Nephron progenitor cell (in vitro differentiated cells): ENCODE results near the gene BMP4.
A peak's percentile ranks its signal among the peaks of the same experiment; 100 is the strongest.

Experiments used
- DNase-seq: peaks from one replicate; pipeline ENCODE4 v3.0.0; 2021
- H3K27ac Mint-ChIP-seq: 2 replicates; pipeline ENCODE4 v1.8.0; 2021; ENCODE audit warnings: mild to moderate bottlenecking, moderate library complexity, mixed read lengths
- H3K27me3 Mint-ChIP-seq: 2 replicates; pipeline ENCODE4 v1.8.0; 2021; ENCODE audit warnings: mild to moderate bottlenecking, low read depth, mixed read lengths; ENCODE audit not compliant: poor library complexity
- H3K36me3 Mint-ChIP-seq: 2 replicates; pipeline ENCODE4 v1.8.0; 2021; ENCODE audit warnings: low read depth, mixed read lengths
- H3K4me1 Mint-ChIP-seq: 2 replicates; pipeline ENCODE4 v1.8.0; 2021; ENCODE audit warnings: mixed read lengths
- H3K4me3 Mint-ChIP-seq: 2 replicates; pipeline ENCODE4 v1.8.0; 2021; ENCODE audit warnings: mild to moderate bottlenecking, moderate library complexity, mixed read lengths
- H3K9me3 Mint-ChIP-seq: 2 replicates; pipeline ENCODE4 v1.8.0; 2021; ENCODE audit warnings: mild to moderate bottlenecking, moderate library complexity, mixed read lengths
- TF ChIP-seq, protein P1 (sequence below): fragments of 200-600 bp; sonication (generic); IDR thresholded peaks from 2 replicates; pipeline ENCODE4 v1.5.0; 2021; ENCODE audit warnings: antibody characterized with exemption

Gene BMP4

DNA sequence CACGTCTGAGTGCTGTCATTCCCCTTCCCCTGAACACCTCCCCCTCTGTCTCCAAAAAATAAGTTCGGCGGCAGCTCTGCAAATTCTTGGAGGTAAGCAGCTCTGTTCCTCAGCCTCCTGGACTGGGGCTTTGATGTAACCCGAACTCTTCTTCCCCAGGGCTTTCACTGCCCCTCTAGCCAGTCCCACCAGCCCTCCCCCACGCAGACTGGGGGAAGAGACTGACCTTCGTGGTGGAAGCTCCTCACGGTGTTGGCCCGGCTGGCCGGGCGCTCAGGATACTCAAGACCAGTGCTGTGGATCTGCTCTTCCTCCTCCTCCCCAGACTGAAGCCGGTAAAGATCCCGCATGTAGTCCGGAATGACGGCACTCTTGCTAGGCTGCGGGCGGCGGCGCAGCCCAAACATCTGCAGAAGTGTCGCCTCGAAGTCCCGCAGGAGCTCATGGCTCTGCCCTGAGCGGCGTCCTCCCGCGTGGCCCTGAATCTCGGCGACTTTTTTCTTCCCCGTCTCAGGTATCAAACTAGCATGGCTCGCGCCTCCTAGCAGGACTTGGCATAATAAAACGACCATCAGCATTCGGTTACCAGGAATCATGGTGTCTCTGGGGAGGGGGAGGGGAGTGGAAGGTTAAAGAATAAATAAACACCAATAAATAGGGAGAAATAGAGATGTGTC is 4.9 kb downstream of the BMP4 start:
- DNase-seq = peak; percentile 63
- Mint-ChIP-seq H3K36me3 (peaks cover 43% of the 10 kb centered on the region), H3K4me3 (peak overlapping the region; percentile 99), H3K9me3 (no peaks in the 10 kb centered on the region), H3K27ac (peak overlapping the region; percentile 94), H3K27me3 (peaks cover 16% of the 10 kb centered on the region), H3K4me1 (peaks cover 61% of the 10 kb centered on the region)
- TF ChIP-seq, protein P1, sequence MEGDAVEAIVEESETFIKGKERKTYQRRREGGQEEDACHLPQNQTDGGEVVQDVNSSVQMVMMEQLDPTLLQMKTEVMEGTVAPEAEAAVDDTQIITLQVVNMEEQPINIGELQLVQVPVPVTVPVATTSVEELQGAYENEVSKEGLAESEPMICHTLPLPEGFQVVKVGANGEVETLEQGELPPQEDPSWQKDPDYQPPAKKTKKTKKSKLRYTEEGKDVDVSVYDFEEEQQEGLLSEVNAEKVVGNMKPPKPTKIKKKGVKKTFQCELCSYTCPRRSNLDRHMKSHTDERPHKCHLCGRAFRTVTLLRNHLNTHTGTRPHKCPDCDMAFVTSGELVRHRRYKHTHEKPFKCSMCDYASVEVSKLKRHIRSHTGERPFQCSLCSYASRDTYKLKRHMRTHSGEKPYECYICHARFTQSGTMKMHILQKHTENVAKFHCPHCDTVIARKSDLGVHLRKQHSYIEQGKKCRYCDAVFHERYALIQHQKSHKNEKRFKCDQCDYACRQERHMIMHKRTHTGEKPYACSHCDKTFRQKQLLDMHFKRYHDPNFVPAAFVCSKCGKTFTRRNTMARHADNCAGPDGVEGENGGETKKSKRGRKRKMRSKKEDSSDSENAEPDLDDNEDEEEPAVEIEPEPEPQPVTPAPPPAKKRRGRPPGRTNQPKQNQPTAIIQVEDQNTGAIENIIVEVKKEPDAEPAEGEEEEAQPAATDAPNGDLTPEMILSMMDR = no peak

DNA sequence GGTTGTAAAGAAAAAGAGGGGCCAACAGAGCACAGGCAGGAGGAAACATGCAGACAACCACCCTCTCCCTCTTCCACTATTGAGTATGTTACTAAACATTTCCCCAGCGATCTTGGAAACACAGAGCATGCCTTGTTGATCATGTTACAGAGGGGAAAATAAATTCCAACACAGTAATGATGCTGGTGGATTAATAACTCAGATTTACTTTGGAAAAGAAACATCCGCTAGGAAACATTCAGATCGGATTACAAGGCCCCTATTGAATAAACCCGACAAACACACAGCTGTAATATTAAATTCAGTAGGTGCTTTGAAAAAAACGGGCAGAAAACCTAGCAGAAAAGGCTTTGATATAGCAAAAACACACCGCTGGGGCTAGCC is 5.4 kb downstream of the BMP4 start:
- TF ChIP-seq, protein P1 = no peak
- Mint-ChIP-seq H3K4me1 (peaks cover 64% of the 10 kb centered on the region), H3K27me3 (peaks cover 16% of the 10 kb centered on the region), H3K4me3 (peak overlapping the region; percentile 99), H3K9me3 (no peaks in the 10 kb centered on the region), H3K27ac (peak overlapping the region; percentile 68), H3K36me3 (peaks cover 43% of the 10 kb centered on the region)
- DNase-seq = no peak

DNA sequence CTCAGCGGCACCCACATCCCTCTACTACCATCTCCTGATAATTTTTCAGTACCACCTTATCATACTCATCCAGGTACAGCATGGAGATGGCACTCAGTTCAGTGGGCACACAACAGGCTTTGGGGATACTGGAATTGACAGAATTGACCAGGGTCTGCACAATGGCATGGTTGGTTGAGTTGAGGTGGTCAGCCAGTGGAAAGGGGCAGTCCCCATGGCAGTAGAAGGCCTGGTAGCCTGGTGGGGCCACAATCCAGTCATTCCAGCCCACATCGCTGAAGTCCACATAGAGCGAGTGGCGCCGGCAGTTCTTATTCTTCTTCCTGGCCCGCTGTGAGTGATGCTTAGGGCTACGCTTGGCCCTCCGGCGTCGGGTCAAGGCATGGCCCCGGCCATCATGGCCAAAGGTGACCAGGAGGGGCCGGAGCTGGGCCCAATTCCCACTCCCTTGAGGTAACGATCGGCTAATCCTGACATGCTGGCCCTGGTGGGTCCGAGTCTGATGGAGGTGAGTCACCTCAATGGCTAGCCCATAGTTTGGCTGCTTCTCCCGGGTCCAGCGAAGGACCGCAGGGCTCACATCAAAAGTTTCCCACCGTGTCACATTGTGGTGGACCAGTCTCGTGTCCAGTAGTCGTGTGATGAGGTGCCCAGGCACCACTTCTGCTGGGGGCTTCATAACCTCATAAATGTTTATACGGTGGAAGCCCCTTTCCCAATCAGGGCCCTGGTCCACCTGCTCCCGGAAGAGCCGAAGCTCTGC is 6.4 kb downstream of the BMP4 start:
- Mint-ChIP-seq H3K4me3 (peak overlapping the region; percentile 99), H3K27me3 (peaks cover 7% of the 10 kb centered on the region), H3K36me3 (peaks cover 43% of the 10 kb centered on the region), H3K27ac (peak overlapping the region; percentile 57), H3K4me1 (peaks cover 71% of the 10 kb centered on the region), H3K9me3 (no peaks in the 10 kb centered on the region)
- no peak for DNase-seq
- TF ChIP-seq, protein P1 = no peak

DNA sequence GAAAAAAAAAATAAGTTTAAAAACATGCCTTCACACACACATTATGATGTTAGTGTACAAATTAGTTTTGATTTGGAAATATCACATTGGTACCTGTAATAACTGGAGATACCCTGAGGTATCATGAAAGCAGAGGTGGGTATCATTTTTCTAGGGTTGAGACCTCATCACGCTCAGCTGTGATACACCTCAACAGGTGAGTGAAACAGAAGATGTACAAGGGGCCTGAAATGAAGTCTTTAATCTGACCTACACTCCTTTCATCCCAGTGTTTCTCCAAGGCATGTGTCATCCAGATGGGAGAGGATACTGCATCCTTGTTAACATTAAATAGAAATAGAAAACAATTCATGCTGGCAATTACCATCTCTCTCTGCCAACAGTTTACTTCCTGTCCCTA is 7.4 kb downstream of the BMP4 start:
- peak overlapping the region; percentile 25 for H3K27ac Mint-ChIP-seq
- no peak for DNase-seq
- H3K36me3 Mint-ChIP-seq = peaks cover 43% of the 10 kb centered on the region
- peak overlapping the region; percentile 99 for H3K4me3 Mint-ChIP-seq
- TF ChIP-seq, protein P1 = no peak
- H3K27me3 Mint-ChIP-seq = peaks cover 7% of the 10 kb centered on the region
- H3K4me1 Mint-ChIP-seq = peaks cover 80% of the 10 kb centered on the region
- no peaks in the 10 kb centered on the region for H3K9me3 Mint-ChIP-seq

DNA sequence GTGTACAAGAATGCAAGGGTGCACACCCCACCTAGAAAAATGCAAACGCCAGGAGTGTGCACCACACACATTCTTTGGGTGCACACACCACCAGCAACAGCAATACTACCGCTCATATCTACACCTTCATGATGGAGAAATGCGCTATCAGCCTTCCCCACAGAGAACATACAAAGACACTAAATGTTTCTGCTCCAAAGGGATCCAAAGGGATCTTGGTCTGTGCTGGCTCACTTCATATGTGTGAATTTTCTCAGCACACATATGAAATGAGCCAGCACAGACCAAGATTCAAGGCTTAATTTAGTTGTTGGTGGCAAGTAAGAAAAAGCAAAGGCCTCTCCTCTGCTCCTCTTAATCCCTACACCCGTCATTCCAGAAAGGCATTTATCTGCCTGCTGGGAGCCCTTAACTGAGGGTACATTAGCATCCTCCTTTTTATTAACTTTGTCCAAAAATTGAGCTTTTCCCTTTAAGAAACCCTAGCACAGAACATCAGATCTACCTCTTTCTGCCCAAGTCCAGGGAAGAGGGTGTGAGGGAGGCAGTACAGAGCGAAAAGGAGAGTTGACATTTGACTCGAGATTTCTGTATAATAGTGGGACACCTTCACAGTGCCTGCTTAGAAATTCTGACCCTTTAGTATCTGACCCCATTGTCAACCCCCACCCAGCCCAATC is 8.3 kb downstream of the BMP4 start:
- no peak for DNase-seq
- H3K27me3 Mint-ChIP-seq = peaks cover 7% of the 10 kb centered on the region
- TF ChIP-seq, protein P1 = no peak
- no peaks in the 10 kb centered on the region for H3K9me3 Mint-ChIP-seq
- peak overlapping the region; percentile 25 for H3K27ac Mint-ChIP-seq
- H3K4me1 Mint-ChIP-seq = peaks cover 88% of the 10 kb centered on the region
- H3K4me3 Mint-ChIP-seq = peak overlapping the region; percentile 99
- H3K36me3 Mint-ChIP-seq = peaks cover 43% of the 10 kb centered on the region
